Progenitor cell of endocrine pancreas (in vitro differentiated cells): ENCODE measurements around the gene SH3BP5. TPM values are rescaled to one million over a fixed set of nuclear protein-coding genes. Genes with fewer than 3 reads are reported as not detected.

Experiments
- DNase-seq: peaks from one replicate; pipeline ENCODE4 v3.0.0; 2021; ENCODE audit warnings: low spot score; ENCODE audit not compliant: unreplicated experiment
- H3K27ac Mint-ChIP-seq: 2 replicates; pipeline ENCODE4 v1.8.0; 2021; ENCODE audit warnings: mild to moderate bottlenecking, moderate library complexity, mixed read lengths
- H3K27me3 Mint-ChIP-seq: 2 replicates; pipeline ENCODE4 v1.8.0; 2021; ENCODE audit warnings: mixed read lengths
- H3K36me3 Mint-ChIP-seq: 2 replicates; pipeline ENCODE4 v1.8.0; 2022; ENCODE audit warnings: mixed read lengths; ENCODE audit not compliant: insufficient read depth
- H3K4me1 Mint-ChIP-seq: 2 replicates; pipeline ENCODE4 v1.8.0; 2021; ENCODE audit warnings: low read depth, mixed read lengths
- H3K4me3 Mint-ChIP-seq: 2 replicates; pipeline ENCODE4 v1.8.0; 2021; ENCODE audit warnings: low read depth, mild to moderate bottlenecking, moderate library complexity, mixed read lengths
- H3K9me3 Mint-ChIP-seq: 2 replicates; pipeline ENCODE4 v1.8.0; 2021; ENCODE audit warnings: low read depth, mixed read lengths
- total RNA-seq: library from RNA; stranded (reverse); gene quantifications from 2 replicates; pipeline ENCODE4 v1.2.1, GENCODE V29; 2021
- TF ChIP-seq, protein P1 (sequence below): fragments of 200-600 bp; sonication (generic); IDR thresholded peaks from one replicate; pipeline ENCODE4 v1.5.0; 2021; ENCODE audit warnings: antibody characterized with exemption, mild to moderate bottlenecking; ENCODE audit not compliant: unreplicated experiment

SH3BP5 gene
- total RNA-seq, 1 donor from 2014 or later: 11.6 TPM

- H3K4me3 Mint-ChIP-seq: no peak overlapping the region
- peaks cover 12% of the 10 kb centered on the region for H3K4me1 Mint-ChIP-seq
- H3K27me3 Mint-ChIP-seq: no peaks in the 10 kb centered on the region
- H3K9me3 Mint-ChIP-seq: no peaks in the 10 kb centered on the region
- no peak overlapping the region for H3K27ac Mint-ChIP-seq
- DNase-seq: no peak
- H3K36me3 Mint-ChIP-seq: no peaks in the 10 kb centered on the region
- TF ChIP-seq, protein P1, sequence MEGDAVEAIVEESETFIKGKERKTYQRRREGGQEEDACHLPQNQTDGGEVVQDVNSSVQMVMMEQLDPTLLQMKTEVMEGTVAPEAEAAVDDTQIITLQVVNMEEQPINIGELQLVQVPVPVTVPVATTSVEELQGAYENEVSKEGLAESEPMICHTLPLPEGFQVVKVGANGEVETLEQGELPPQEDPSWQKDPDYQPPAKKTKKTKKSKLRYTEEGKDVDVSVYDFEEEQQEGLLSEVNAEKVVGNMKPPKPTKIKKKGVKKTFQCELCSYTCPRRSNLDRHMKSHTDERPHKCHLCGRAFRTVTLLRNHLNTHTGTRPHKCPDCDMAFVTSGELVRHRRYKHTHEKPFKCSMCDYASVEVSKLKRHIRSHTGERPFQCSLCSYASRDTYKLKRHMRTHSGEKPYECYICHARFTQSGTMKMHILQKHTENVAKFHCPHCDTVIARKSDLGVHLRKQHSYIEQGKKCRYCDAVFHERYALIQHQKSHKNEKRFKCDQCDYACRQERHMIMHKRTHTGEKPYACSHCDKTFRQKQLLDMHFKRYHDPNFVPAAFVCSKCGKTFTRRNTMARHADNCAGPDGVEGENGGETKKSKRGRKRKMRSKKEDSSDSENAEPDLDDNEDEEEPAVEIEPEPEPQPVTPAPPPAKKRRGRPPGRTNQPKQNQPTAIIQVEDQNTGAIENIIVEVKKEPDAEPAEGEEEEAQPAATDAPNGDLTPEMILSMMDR: no peak
These were observed 44.6 kb downstream of the SH3BP5 start for GRCh38 chr3:15287565-15288330.

DNA sequence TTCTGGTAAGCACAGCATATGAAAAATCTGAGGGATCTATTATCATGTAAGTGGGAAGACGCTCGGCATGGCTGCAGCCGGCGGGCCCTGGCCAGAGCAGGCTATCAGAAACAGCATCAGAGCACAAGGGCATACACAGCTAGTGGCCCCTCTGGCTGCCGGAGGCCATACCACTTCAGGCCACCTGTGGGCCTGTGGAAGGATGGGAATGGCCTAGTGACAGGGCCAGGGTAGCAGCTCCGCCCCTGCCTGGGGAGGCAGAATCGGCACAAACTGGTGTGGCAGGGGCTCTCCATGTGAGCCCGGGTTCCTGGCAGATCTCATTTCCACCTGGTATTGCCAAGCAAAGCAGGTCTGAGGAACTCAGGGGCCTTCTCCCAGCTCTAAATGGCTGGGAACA, 46.4 kb downstream of the SH3BP5 start:
- DNase-seq: no peak
- H3K36me3 Mint-ChIP-seq: no peaks in the 10 kb centered on the region
- H3K9me3 Mint-ChIP-seq: no peaks in the 10 kb centered on the region
- H3K4me3 Mint-ChIP-seq: no peak overlapping the region
- H3K4me1 Mint-ChIP-seq: peaks cover 4% of the 10 kb centered on the region
- H3K27ac Mint-ChIP-seq: no peak overlapping the region
- TF ChIP-seq, protein P1: no peak
- H3K27me3 Mint-ChIP-seq: no peaks in the 10 kb centered on the region

DNA sequence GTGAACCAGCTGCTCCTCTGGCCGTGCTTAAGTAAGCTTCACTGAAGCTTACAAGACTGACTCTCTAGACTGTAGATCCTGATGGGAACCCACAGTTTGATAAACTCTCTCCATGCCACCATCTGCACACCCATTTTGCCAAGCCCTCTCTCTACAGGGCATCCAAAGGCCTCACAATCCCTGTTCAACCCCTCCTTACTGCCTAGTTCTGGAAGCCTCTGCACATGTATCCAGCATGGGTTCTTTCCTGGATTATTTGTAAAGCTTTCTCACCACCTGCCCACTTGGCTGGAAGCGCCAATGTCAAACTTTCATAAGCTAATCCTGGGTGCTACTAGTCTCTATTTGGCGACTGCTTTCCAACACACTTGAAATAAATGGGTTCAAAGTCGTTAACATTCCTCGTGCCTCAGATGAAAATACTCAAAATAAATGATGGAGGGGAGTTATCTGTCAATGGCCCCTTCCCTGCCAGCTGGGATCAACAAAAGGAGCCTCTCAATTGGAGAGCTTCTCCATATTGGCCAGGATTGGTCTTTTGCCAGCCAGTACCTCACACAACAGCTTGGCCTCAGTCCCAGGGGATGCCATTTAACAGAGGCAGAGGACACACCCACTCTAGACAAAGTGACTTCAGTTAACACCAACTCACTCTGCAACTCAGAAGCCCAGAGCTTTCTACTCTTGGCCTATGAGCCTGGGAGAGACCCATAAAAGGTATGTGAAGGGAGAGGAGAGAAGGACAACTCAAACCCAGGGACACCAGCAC, 48.1 kb downstream of the SH3BP5 start:
- Mint-ChIP-seq H3K27ac (no peak overlapping the region), H3K36me3 (no peaks in the 10 kb centered on the region), H3K27me3 (no peaks in the 10 kb centered on the region), H3K4me1 (peaks cover 10% of the 10 kb centered on the region), H3K4me3 (no peak overlapping the region), H3K9me3 (no peaks in the 10 kb centered on the region)
- no peak for DNase-seq
- TF ChIP-seq, protein P1: no peak

GRCh38 chr3:15283702-15284101, 48.7 kb downstream of the SH3BP5 start:
- Mint-ChIP-seq H3K27ac (no peak overlapping the region), H3K4me3 (no peak overlapping the region), H3K27me3 (no peaks in the 10 kb centered on the region), H3K36me3 (no peaks in the 10 kb centered on the region), H3K4me1 (peaks cover 10% of the 10 kb centered on the region), H3K9me3 (no peaks in the 10 kb centered on the region)
- TF ChIP-seq, protein P1: no peak
- DNase-seq: no peak

- DNase-seq: no peak
- H3K27me3 Mint-ChIP-seq: no peaks in the 10 kb centered on the region
- H3K27ac Mint-ChIP-seq: no peak overlapping the region
- no peaks in the 10 kb centered on the region for H3K9me3 Mint-ChIP-seq
- H3K4me1 Mint-ChIP-seq: peaks cover 10% of the 10 kb centered on the region
- TF ChIP-seq, protein P1: no peak
- H3K36me3 Mint-ChIP-seq: no peaks in the 10 kb centered on the region
- no peak overlapping the region for H3K4me3 Mint-ChIP-seq
These were observed 50.6 kb downstream of the SH3BP5 start for GRCh38 chr3:15281817-15282216.
